WTC11 (cell line): Measurements from ENCODE around the gene PTCHD4.

Source experiments
- CTCF ChIP-seq: fragments of 200-600 bp; IDR thresholded peaks from 2 replicates; pipeline ENCODE4 v1.8.0; 2022; ENCODE audit warnings: antibody characterized with exemption
- FOXP1 ChIP-seq: sonication (generic); formaldehyde crosslinking; IDR thresholded peaks from 2 replicates; pipeline ENCODE4 v1.8.0; 2022; ENCODE audit warnings: missing genetic modification reagents, mild to moderate bottlenecking, moderate library complexity, borderline replicate concordance
- IRF2 ChIP-seq: sonication (generic); formaldehyde crosslinking; IDR thresholded peaks from 2 replicates; pipeline ENCODE4 v1.8.0; 2022; ENCODE audit warnings: low read depth, missing genetic modification reagents, borderline replicate concordance
- NR1H2 ChIP-seq: sonication (generic); formaldehyde crosslinking; IDR thresholded peaks from 2 replicates; pipeline ENCODE4 v1.9.0; 2021; ENCODE audit warnings: mild to moderate bottlenecking, moderate library complexity, missing genetic modification reagents
- PREB ChIP-seq: sonication (generic); formaldehyde crosslinking; IDR thresholded peaks from 2 replicates; pipeline ENCODE4 v1.8.1; 2022; ENCODE audit warnings: mild to moderate bottlenecking, missing genetic modification reagents, moderate library complexity, borderline replicate concordance
- TEAD4 ChIP-seq: sonication (generic); formaldehyde crosslinking; IDR thresholded peaks from 2 replicates; pipeline ENCODE4 v1.8.0; 2022; ENCODE audit warnings: mild to moderate bottlenecking, missing genetic modification reagents
- TF ChIP-seq, protein P1 (sequence below): sonication (generic); formaldehyde crosslinking; conservative IDR thresholded peaks from 2 replicates; pipeline ENCODE4 v1.8.1; 2022; ENCODE audit warnings: mild to moderate bottlenecking, missing genetic modification reagents

GRCh38 chr6:48113130-48113529 lies 2.1 kb upstream of the PTCHD4 start:
- TF ChIP-seq IRF2 (CRISPR knock-in tag) (no peak), PREB (no peak), NR1H2 (CRISPR knock-in tag) (no peak), TEAD4 (CRISPR knock-in tag) (no peak), FOXP1 (CRISPR knock-in tag) (no peak), CTCF (no peak)
- TF ChIP-seq, protein P1, sequence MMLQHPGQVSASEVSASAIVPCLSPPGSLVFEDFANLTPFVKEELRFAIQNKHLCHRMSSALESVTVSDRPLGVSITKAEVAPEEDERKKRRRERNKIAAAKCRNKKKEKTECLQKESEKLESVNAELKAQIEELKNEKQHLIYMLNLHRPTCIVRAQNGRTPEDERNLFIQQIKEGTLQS (CRISPR knock-in tag) = no peak
